ENCODE measurements around the gene PRSS38.

GRCh38 chr1:227777646-227778045 is 37.8 kb upstream of the PRSS38 start:
- no peak for TF ChIP-seq EZH2 (IDR thresholded peaks at IDR 0.05; ENCODE audit: insufficient read depth, poor library complexity, severe bottlenecking)
- TF ChIP-seq EZH2phosphoT487 (IDR thresholded peaks at IDR 0.05; ENCODE audit: insufficient read depth, low read depth), result no peak

All from GM23248 (cell line).